K562 (cell line): ENCODE data around the gene ABHD16A. TPM values are rescaled to one million over a fixed set of nuclear protein-coding genes. Genes with fewer than 3 reads are reported as not detected.

Experiments used
- FIP1L1 ChIP-seq: fragments of 200-400 bp; formaldehyde crosslinking; IDR thresholded peaks from 2 replicates; pipeline ENCODE4 v1.6.1; 2018; ENCODE audit warnings: mild to moderate bottlenecking, low read depth, low read length; ENCODE audit not compliant: poor library complexity, severe bottlenecking
- MAZ ChIP-seq, 2 experiments: fragments of 450-650 bp in 1 of 2; sonication (generic) in 1 of 2; formaldehyde crosslinking; IDR thresholded peaks in 1 of 2; conservative IDR thresholded peaks in 1 of 2; 2 replicates each; pipeline versions ENCODE4 v1.4.0 to v1.5.0; 2020; ENCODE audit warnings: mild to moderate bottlenecking in 1 of 2, missing genetic modification reagents in 1 of 2
- NR3C1 ChIP-seq: sonication (generic); formaldehyde crosslinking; IDR thresholded peaks from 2 replicates; pipeline ENCODE4 v1.8.1; 2022; ENCODE audit warnings: missing genetic modification reagents
- PRMT5 ChIP-seq: sonication (generic); formaldehyde crosslinking; IDR thresholded peaks from 2 replicates; pipeline ENCODE4 v1.5.0; 2020; ENCODE audit warnings: missing genetic modification reagents
- SIN3B ChIP-seq: fragments of 450-650 bp; IDR thresholded peaks from 2 replicates; pipeline ENCODE4 v1.6.1; 2017; ENCODE audit warnings: low read depth, mild to moderate bottlenecking, moderate library complexity
- TEAD1 ChIP-seq, 2 experiments: fragments of 450-650 bp in 1 of 2; sonication (generic) in 1 of 2; formaldehyde crosslinking; IDR thresholded peaks; 2 replicates each; pipeline versions ENCODE4 v1.4.0 to v1.8.0; 2020 to 2022; ENCODE audit warnings: mild to moderate bottlenecking in 2 of 2, missing genetic modification reagents in 1 of 2
- U2AF2 ChIP-seq: fragments of 200-400 bp; formaldehyde crosslinking; optimal IDR thresholded peaks from 2 replicates; pipeline ENCODE3; 2017; ENCODE audit warnings: low read depth, mild to moderate bottlenecking, low read length
- ZNF41 ChIP-seq: fragments of 250-450 bp; sonication (Bioruptor Pico); conservative IDR thresholded peaks from 2 replicates; pipeline ENCODE4 v1.4.0; 2020; ENCODE audit warnings: mild to moderate bottlenecking
- ZNF644 ChIP-seq: fragments of 200-800 bp; sonication (Bioruptor generic); IDR thresholded peaks from 2 replicates; pipeline ENCODE4 v1.6.1; 2016; ENCODE audit warnings: low read depth, missing genetic modification characterization, missing compliant biosample characterization
- polyA plus RNA-seq, 8 experiments: library from polyadenylated mRNA; depleted of rRNA in 4 of 8; stranded (reverse) in 5 of 8; unstranded in 3 of 8; fragments of >200 nt; fragmentation: Nextera tagmentation in 2 of 8; fragmentation: Illumina TruSeq in 1 of 8; extraction: Ambion mirVana in 2 of 8; extraction: Trizol in 1 of 8; gene quantifications; 2 replicates each; pipeline versions ENCODE4 v1.2.1 to v1.2.3, GENCODE V29; 2011 to 2014; ENCODE audit warnings: inconsistent platforms in 1 of 8, missing spikeins in 1 of 8
- total RNA-seq, 7 experiments: library from RNA; depleted of rRNA in 6 of 7; stranded (reverse); fragments of >200 nt in 6 of 7; fragmentation: Illumina TruSeq in 2 of 7; extraction: Trizol in 2 of 7; gene quantifications; 2 replicates each; pipeline versions ENCODE4 v1.2.1 to v1.2.3, GENCODE V29; 2011 to 2021; ENCODE audit warnings: low replicate concordance in 1 of 7
- TF ChIP-seq, protein P1 (sequence below): fragments of 450-650 bp; IDR thresholded peaks from 2 replicates; pipeline ENCODE4 v1.6.1; 2017; ENCODE audit warnings: antibody characterized with exemption, mild to moderate bottlenecking
- TF ChIP-seq, protein P2 (sequence below): fragments of 250-450 bp; sonication (Bioruptor Pico); IDR thresholded peaks from 2 replicates; pipeline ENCODE4 v1.5.1; 2021; ENCODE audit warnings: mild to moderate bottlenecking
- TF ChIP-seq, protein P3 (sequence below): sonication (generic); formaldehyde crosslinking; IDR thresholded peaks from 2 replicates; pipeline ENCODE4 v1.8.1; 2022; ENCODE audit warnings: missing genetic modification reagents
- TF ChIP-seq, protein P4 (sequence below): fragments of 250-450 bp; sonication (Bioruptor Pico); IDR thresholded peaks from 2 replicates; pipeline ENCODE4 v1.5.0; 2021
- TF ChIP-seq, protein P5 (sequence below): sonication (generic); formaldehyde crosslinking; IDR thresholded peaks from 2 replicates; pipeline ENCODE4 v1.9.0; 2022; ENCODE audit warnings: mild to moderate bottlenecking, missing genetic modification reagents

ABHD16A gene
- total and polyA plus RNA-seq, 9 of the 15 experiments (the other 6 are each of a cell fraction or from before 2014, with no cell fraction given), result 25.8 to 120 (median 81.6) TPM

DNA sequence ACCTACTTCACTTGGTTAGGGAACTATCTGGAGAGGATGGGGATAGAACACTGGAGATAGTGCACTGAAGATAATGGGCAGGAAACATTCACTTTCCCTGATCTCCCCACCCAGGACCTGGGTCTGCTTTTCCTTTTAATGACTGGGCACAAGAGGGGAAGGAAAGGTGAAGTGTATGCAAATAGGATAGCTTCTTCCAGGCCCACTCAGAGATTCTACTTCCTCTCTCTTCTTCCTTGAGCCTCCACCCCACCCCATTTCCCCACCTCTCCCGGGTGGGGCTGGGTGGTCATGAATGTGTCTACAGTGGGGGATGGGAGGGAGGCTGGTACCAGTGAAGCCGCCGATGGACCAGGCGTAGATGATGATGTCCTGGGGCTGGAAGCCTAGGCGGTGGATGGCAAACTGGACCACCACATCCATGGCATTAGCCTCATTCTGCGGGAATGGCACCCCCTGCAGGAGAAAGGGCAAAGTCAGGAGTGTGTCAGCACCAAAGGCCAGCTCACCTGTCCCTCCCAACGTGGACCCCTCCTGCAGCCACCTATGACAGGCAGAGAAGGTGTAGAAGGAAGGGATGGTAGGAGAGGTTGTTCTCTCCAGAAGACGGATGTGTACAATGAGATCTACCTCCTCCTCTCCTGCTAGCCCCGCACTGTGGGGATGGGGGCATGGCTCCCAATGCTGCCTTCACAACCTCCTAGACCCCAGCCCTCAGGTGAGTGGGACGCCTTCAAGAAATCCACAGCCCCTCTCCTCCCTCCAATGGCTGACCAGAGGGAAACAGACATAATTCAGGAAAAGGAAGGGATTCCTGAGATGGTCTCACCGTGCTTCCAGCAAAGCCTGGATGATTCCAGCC is 13.6 kb downstream of the ABHD16A start (continued):
- TF ChIP-seq FIP1L1 (no peak), MAZ (CRISPR knock-in tag; conservative IDR thresholded peaks at IDR 0.05 in 1 of 2, IDR thresholded peaks at IDR 0.05 in 1 of 2) (peak in 1 of 2 experiments; percentile 29; a peak in 1 of 4 replicates), SIN3B (no peak), U2AF2 (no peak), ZNF41 (CRISPR knock-in tag) (no peak), NR3C1 (CRISPR knock-in tag) (peak; percentile 57), ZNF644 (tag) (no peak), PRMT5 (CRISPR knock-in tag) (no peak), TEAD1 (CRISPR knock-in tag; IDR thresholded peaks at IDR 0.05) (peak in 1 of 2 experiments; percentile 50; a peak in 1 of 4 replicates)
- TF ChIP-seq, protein P1, sequence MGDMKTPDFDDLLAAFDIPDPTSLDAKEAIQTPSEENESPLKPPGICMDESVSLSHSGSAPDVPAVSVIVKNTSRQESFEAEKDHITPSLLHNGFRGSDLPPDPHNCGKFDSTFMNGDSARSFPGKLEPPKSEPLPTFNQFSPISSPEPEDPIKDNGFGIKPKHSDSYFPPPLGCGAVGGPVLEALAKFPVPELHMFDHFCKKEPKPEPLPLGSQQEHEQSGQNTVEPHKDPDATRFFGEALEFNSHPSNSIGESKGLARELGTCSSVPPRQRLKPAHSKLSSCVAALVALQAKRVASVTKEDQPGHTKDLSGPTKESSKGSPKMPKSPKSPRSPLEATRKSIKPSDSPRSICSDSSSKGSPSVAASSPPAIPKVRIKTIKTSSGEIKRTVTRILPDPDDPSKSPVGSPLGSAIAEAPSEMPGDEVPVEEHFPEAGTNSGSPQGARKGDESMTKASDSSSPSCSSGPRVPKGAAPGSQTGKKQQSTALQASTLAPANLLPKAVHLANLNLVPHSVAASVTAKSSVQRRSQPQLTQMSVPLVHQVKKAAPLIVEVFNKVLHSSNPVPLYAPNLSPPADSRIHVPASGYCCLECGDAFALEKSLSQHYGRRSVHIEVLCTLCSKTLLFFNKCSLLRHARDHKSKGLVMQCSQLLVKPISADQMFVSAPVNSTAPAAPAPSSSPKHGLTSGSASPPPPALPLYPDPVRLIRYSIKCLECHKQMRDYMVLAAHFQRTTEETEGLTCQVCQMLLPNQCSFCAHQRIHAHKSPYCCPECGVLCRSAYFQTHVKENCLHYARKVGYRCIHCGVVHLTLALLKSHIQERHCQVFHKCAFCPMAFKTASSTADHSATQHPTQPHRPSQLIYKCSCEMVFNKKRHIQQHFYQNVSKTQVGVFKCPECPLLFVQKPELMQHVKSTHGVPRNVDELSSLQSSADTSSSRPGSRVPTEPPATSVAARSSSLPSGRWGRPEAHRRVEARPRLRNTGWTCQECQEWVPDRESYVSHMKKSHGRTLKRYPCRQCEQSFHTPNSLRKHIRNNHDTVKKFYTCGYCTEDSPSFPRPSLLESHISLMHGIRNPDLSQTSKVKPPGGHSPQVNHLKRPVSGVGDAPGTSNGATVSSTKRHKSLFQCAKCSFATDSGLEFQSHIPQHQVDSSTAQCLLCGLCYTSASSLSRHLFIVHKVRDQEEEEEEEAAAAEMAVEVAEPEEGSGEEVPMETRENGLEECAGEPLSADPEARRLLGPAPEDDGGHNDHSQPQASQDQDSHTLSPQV, result peak; percentile 51
- TF ChIP-seq, protein P2, sequence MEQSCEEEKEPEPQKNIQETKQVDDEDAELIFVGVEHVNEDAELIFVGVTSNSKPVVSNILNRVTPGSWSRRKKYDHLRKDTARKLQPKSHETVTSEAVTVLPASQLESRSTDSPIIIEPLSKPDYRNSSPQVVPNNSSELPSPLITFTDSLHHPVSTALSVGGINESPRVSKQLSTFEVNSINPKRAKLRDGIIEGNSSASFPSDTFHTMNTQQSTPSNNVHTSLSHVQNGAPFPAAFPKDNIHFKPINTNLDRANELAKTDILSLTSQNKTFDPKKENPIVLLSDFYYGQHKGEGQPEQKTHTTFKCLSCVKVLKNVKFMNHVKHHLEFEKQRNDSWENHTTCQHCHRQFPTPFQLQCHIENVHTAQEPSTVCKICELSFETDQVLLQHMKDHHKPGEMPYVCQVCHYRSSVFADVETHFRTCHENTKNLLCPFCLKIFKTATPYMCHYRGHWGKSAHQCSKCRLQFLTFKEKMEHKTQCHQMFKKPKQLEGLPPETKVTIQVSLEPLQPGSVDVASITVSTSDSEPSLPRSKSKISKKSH (CRISPR knock-in tag), result no peak
- TF ChIP-seq, protein P3, sequence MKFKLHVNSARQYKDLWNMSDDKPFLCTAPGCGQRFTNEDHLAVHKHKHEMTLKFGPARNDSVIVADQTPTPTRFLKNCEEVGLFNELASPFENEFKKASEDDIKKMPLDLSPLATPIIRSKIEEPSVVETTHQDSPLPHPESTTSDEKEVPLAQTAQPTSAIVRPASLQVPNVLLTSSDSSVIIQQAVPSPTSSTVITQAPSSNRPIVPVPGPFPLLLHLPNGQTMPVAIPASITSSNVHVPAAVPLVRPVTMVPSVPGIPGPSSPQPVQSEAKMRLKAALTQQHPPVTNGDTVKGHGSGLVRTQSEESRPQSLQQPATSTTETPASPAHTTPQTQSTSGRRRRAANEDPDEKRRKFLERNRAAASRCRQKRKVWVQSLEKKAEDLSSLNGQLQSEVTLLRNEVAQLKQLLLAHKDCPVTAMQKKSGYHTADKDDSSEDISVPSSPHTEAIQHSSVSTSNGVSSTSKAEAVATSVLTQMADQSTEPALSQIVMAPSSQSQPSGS (CRISPR knock-in tag), result no peak
- TF ChIP-seq, protein P4, sequence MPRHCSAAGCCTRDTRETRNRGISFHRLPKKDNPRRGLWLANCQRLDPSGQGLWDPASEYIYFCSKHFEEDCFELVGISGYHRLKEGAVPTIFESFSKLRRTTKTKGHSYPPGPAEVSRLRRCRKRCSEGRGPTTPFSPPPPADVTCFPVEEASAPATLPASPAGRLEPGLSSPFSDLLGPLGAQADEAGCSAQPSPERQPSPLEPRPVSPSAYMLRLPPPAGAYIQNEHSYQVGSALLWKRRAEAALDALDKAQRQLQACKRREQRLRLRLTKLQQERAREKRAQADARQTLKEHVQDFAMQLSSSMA, result 0 out of 2 replicates have a peak, but pooled peaks have one; percentile 41
- TF ChIP-seq, protein P5, sequence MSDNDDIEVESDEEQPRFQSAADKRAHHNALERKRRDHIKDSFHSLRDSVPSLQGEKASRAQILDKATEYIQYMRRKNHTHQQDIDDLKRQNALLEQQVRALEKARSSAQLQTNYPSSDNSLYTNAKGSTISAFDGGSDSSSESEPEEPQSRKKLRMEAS, result peak; percentile 12; the same call in 1 of the 2 replicates
